ENCODE results near the gene COL2A1.

DNA sequence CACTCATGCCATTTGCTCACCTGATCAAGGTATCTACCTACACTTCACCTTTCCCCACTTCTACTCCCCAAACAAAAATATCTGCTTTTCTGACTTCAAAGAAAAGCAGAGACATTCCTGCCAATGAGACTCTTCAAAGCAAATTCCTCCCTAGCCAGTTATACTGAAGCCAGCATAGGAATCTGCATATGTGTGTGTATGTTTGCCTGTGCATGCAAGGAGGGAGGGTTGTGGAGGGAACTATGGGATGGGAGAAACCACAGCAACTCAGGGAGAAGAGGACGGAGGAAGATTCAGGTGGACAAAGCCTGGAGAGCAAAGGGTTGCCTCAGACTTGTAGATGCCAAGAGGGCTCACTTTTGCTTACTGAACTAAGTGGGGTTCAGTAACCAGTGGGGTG, 73.1 kb downstream of the COL2A1 start:
- no peak for TF ChIP-seq CTCF (IDR thresholded peaks at IDR 0.05; ENCODE audit: insufficient read depth, low read length, poor library complexity, severe bottlenecking)
- TF ChIP-seq EZH2phosphoT487 (conservative IDR thresholded peaks at IDR 0.05; ENCODE audit: low read length): no peak
